RWPE2 (cell line): Measurements from ENCODE around the gene PSMG3.

Source experiments
- ATAC-seq: fragments of 200-7000 bp; cut with Tn5 transposase; 3 replicates; pipeline ENCODE4 v1.9.1; 2021; ENCODE audit warnings: low read depth
- DNase-seq: peaks from one replicate; pipeline ENCODE4 v3.0.0-alpha.2; 2020; ENCODE audit warnings: low spot score
- H3K27ac ChIP-seq: fragments of 450-650 bp; 2 replicates; pipeline ENCODE4 v1.5.1; 2017; ENCODE audit warnings: mild to moderate bottlenecking; ENCODE audit not compliant: poor library complexity, severe bottlenecking
- H3K27me3 ChIP-seq: fragments of 250-450 bp; sonication (Bioruptor Pico); 2 replicates; pipeline ENCODE4 v1.5.1; 2021; ENCODE audit warnings: mild to moderate bottlenecking, moderate library complexity; ENCODE audit not compliant: insufficient read depth, poor library complexity, severe bottlenecking
- H3K36me3 ChIP-seq: fragments of 250-450 bp; sonication (Bioruptor Pico); 2 replicates; pipeline ENCODE4 v1.5.1; 2020; ENCODE audit warnings: low read depth, mild to moderate bottlenecking, moderate library complexity
- H3K4me1 ChIP-seq: fragments of 250-450 bp; sonication (Bioruptor Pico); 2 replicates; pipeline ENCODE4 v1.5.1; 2021; ENCODE audit warnings: mild to moderate bottlenecking, moderate library complexity; ENCODE audit not compliant: insufficient read depth, poor library complexity, severe bottlenecking
- H3K4me3 ChIP-seq: fragments of 250-450 bp; sonication (Bioruptor Pico); 2 replicates; pipeline ENCODE4 v1.5.1; 2021; ENCODE audit warnings: mild to moderate bottlenecking, moderate library complexity; ENCODE audit not compliant: severe bottlenecking
- H3K9me3 ChIP-seq: fragments of 250-450 bp; sonication (Bioruptor Pico); 2 replicates; pipeline ENCODE4 v1.5.1; 2021; ENCODE audit warnings: mild to moderate bottlenecking, moderate library complexity; ENCODE audit not compliant: severe bottlenecking
- CTCF ChIP-seq: fragments of 450-650 bp; IDR thresholded peaks from one replicate; pipeline ENCODE4 v1.5.1; 2017; ENCODE audit warnings: mild to moderate bottlenecking, moderate library complexity; ENCODE audit not compliant: poor library complexity, severe bottlenecking

PSMG3 gene

GRCh38 chr7:1591396-1591795, 21.6 kb upstream of the PSMG3 start:
- no peak for DNase-seq
- peaks cover 4% of the 10 kb centered on the region for H3K9me3 ChIP-seq
- no peak overlapping the region for H3K4me3 ChIP-seq
- peaks cover 41% of the 10 kb centered on the region for H3K27me3 ChIP-seq
- H3K27ac ChIP-seq, result no peak overlapping the region
- TF ChIP-seq CTCF, result no peak
- no peak for ATAC-seq
- H3K4me1 ChIP-seq, result no peaks in the 10 kb centered on the region
- H3K36me3 ChIP-seq, result no peaks in the 10 kb centered on the region

GRCh38 chr7:1590887-1591286, 21.1 kb upstream of the PSMG3 start:
- Histone ChIP-seq H3K9me3 (peaks cover 4% of the 10 kb centered on the region), H3K36me3 (no peaks in the 10 kb centered on the region), H3K27me3 (peaks cover 46% of the 10 kb centered on the region), H3K4me1 (no peaks in the 10 kb centered on the region), H3K27ac (no peak overlapping the region), H3K4me3 (no peak overlapping the region)
- no peak for TF ChIP-seq CTCF
- ATAC-seq, result no peak
- DNase-seq, result no peak

- H3K4me3 ChIP-seq, result no peak overlapping the region
- no peak overlapping the region for H3K27ac ChIP-seq
- H3K27me3 ChIP-seq, result peaks cover 48% of the 10 kb centered on the region
- ATAC-seq (no peak), DNase-seq (no peak)
- H3K36me3 ChIP-seq, result no peaks in the 10 kb centered on the region
- H3K9me3 ChIP-seq, result peaks cover 4% of the 10 kb centered on the region
- no peak for TF ChIP-seq CTCF
- no peaks in the 10 kb centered on the region for H3K4me1 ChIP-seq
Measured at GRCh38 chr7:1590476-1590875, 20.6 kb upstream of the PSMG3 start.

- peaks cover 4% of the 10 kb centered on the region for H3K9me3 ChIP-seq
- ATAC-seq (no peak), DNase-seq (no peak)
- H3K4me3 ChIP-seq, result no peak overlapping the region
- H3K27ac ChIP-seq, result no peak overlapping the region
- H3K36me3 ChIP-seq, result no peaks in the 10 kb centered on the region
- peaks cover 51% of the 10 kb centered on the region for H3K27me3 ChIP-seq
- TF ChIP-seq CTCF, result no peak
- no peaks in the 10 kb centered on the region for H3K4me1 ChIP-seq
Measured at GRCh38 chr7:1588978-1589377, 19.1 kb upstream of the PSMG3 start.

GRCh38 chr7:1587738-1588137, 17.9 kb upstream of the PSMG3 start:
- peaks cover 44% of the 10 kb centered on the region for H3K27me3 ChIP-seq
- no peaks in the 10 kb centered on the region for H3K4me1 ChIP-seq

More at GRCh38 chr7:1587738-1588137, 17.9 kb upstream of the PSMG3 start:
- H3K36me3 ChIP-seq, result no peaks in the 10 kb centered on the region
- H3K27ac ChIP-seq, result no peak overlapping the region
- DNase-seq (no peak), ATAC-seq (no peak)
- peaks cover 4% of the 10 kb centered on the region for H3K9me3 ChIP-seq
- TF ChIP-seq CTCF, result no peak
- no peak overlapping the region for H3K4me3 ChIP-seq
